ENCODE measurements around the gene NDP. TPM values are rescaled to one million over a fixed set of nuclear protein-coding genes. Genes with fewer than 3 reads are reported as not detected.

Gene NDP
- total and polyA plus RNA-seq, 10 of the 15 experiments (the other 5 are each of a cell fraction or from before 2014, with no cell fraction given): 0.04 TPM; not detected in 9

- Histone ChIP-seq H3K4me3 (no peak overlapping the region), H3K36me3 (ENCODE audit: control insufficient read depth in 2 of 2, insufficient read depth in 2 of 2, low read length in 1 of 2) (no peaks in the 10 kb centered on the region), H3K4me1 (ENCODE audit: control insufficient read depth, insufficient read depth, low read length) (no peaks in the 10 kb centered on the region), H3K9ac (ENCODE audit: control insufficient read depth, insufficient read depth, low read length) (no peak overlapping the region), H3K4me2 (ENCODE audit: control insufficient read depth, insufficient read depth) (no peak overlapping the region), H3K27ac (ENCODE audit: control insufficient read depth, insufficient read depth) (no peak overlapping the region), H3K79me2 (ENCODE audit: control insufficient read depth, insufficient read depth, low read length) (no peaks in the 10 kb centered on the region), H3K9me3 (replicated peaks; ENCODE audit: control insufficient read depth, insufficient read depth, low read length) (no peaks in the 10 kb centered on the region), H4K20me1 (ENCODE audit: control insufficient read depth, insufficient read depth) (no peaks in the 10 kb centered on the region), H2AFZ (ENCODE audit: control insufficient read depth, low read depth, low read length) (no peak overlapping the region), H3K27me3 (replicated peaks in 1 of 2; ENCODE audit: control insufficient read depth in 2 of 2, insufficient read depth in 2 of 2, low read length in 1 of 2) (no peaks in the 10 kb centered on the region)
- in situ Hi-C loops (cut with MboI) (no loop called here), intact Hi-C loops (cut with micrococcal nuclease; ENCODE audit: unreplicated experiment) (no loop called here)
- ChIA-PET RAD21 (ENCODE audit: unreplicated experiment) (no interaction called here), POLR2A (interaction anchor here (0.6 kb wide), 1 partner anchor 335 kb away, joined by 4 read pairs; no protein-coding TSS in a partner anchor), CTCF (interaction anchor here (0.6 kb wide), 1 partner anchor 529 kb away, joined by 3 read pairs; no protein-coding TSS in a partner anchor), SMC1A (ENCODE audit: uncharacterized antibody, unreplicated experiment) (interaction anchor here (0.7 kb wide), 1 partner anchor 25 kb away, joined by 3 read pairs; no protein-coding TSS in a partner anchor)
- DNase-seq (ENCODE audit: low read depth, low spot score) (no peak), ATAC-seq (no peak), FAIRE-seq (no peak)
- WGBS (ENCODE audit: insufficient coverage, insufficient replicate concordance, low lambda C conversion rate, missing lambda C conversion rate): 2% methylated on average over 4 of the region's 4 CpGs
- no TSS peak for BruUV-seq (replicated peaks)
- TF ChIP-seq SUPT20H (IDR thresholded peaks at IDR 0.05; ENCODE audit: borderline replicate concordance, control insufficient read depth, low read depth, low read length): no peak
- TF ChIP-seq MAX (IDR thresholded peaks at IDR 0.05; ENCODE audit: low read depth, low read length): no peak
- TF ChIP-seq NFIC (IDR thresholded peaks at IDR 0.05; ENCODE audit: low read depth, low read length): no peak
- TF ChIP-seq MEF2B (IDR thresholded peaks at IDR 0.05; ENCODE audit: partially characterized antibody, poor library complexity, severe bottlenecking): no peak
- TF ChIP-seq, protein P1, sequence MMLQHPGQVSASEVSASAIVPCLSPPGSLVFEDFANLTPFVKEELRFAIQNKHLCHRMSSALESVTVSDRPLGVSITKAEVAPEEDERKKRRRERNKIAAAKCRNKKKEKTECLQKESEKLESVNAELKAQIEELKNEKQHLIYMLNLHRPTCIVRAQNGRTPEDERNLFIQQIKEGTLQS (IDR thresholded peaks at IDR 0.05; ENCODE audit: borderline replicate concordance, extremely low read depth, low read depth, low read length): no peak
- TF ChIP-seq NFYB (IDR thresholded peaks at IDR 0.05; ENCODE audit: insufficient read depth, low read depth, low read length): no peak
- no peak for TF ChIP-seq WRNIP1 (IDR thresholded peaks at IDR 0.05; ENCODE audit: borderline replicate concordance, low read depth, low read length)
- no peak for TF ChIP-seq GABPA (IDR thresholded peaks at IDR 0.05; ENCODE audit: low read depth)
- TF ChIP-seq EP300 (IDR thresholded peaks at IDR 0.05; ENCODE audit: borderline replicate concordance in 1 of 2, control insufficient read depth in 1 of 2, low read depth in 2 of 2, low read length in 2 of 2): no peak
- no peak for TF ChIP-seq CHD1 (IDR thresholded peaks at IDR 0.05; ENCODE audit: low read depth, low read length)
- TF ChIP-seq HSF1 (IDR thresholded peaks at IDR 0.05; ENCODE audit: low read depth, low read length): no peak
- no peak for TF ChIP-seq CUX1 (IDR thresholded peaks at IDR 0.05; ENCODE audit: insufficient replicate concordance, low read depth, low read length)
- no peak for TF ChIP-seq BCL3 (IDR thresholded peaks at IDR 0.05; ENCODE audit: borderline replicate concordance, insufficient read depth, low read depth, low read length, poor library complexity, severe bottlenecking)
- no peak for TF ChIP-seq NRF1 (conservative IDR thresholded peaks at IDR 0.05; ENCODE audit: low read depth, low read length)
These were observed 4.8 kb downstream of the NDP start for GRCh38 chrX:43968359-43968781.

All from GM12878 (cell line).